Measurements from ENCODE around the gene SNAI3. TPM values are rescaled to one million over a fixed set of nuclear protein-coding genes. Genes with fewer than 3 reads are reported as not detected.

Gene SNAI3
- total RNA-seq, 1 experiment from 2014 or later = 1.4 TPM

DNA sequence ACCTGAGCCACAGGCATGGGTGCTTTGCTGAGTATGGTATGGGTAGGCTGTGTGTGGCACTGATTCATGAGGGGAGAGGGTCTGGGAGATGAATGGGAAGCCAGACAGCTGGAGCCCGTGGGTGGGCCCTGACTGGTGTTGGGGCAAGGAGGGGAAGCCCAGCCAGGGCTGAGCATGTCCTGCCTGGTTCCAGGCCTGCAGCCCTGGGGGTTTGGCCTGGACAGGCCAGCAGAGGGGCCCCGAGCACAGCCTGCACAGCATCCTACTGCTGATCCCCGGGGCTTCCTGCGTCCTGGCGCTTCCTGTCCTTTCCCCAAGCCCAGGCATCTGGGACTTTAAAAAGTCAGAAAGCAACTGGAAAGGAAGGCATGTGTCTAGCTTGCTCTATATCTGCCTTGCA lies 18.8 kb downstream of the SNAI3 start:
- Histone ChIP-seq H3K36me3 (ENCODE audit: insufficient read depth, low read length) (no peaks in the 10 kb centered on the region), H2AFZ (ENCODE audit: low read length) (no peak overlapping the region), H3K9ac (ENCODE audit: low read length) (no peak overlapping the region), H4K20me1 (ENCODE audit: insufficient read depth, low read depth, low read length) (no peaks in the 10 kb centered on the region), H3K79me2 (ENCODE audit: low read length) (peaks cover 13% of the 10 kb centered on the region), H3K4me1 (ENCODE audit: low read length) (peaks cover 20% of the 10 kb centered on the region), H3K9me3 (ENCODE audit: low read length) (no peaks in the 10 kb centered on the region), H3K27me3 (ENCODE audit: low read length) (no peaks in the 10 kb centered on the region), H3K4me2 (ENCODE audit: low read depth, low read length, poor library complexity, severe bottlenecking) (no peak overlapping the region), H3K4me3 (ENCODE audit: low read length) (no peak overlapping the region), H3K9me2 (replicated peaks; ENCODE audit: insufficient read depth, low read length) (no peaks in the 10 kb centered on the region), H3K27ac (ENCODE audit: low read length) (no peak overlapping the region)
- DNase-seq = no peak

DNA sequence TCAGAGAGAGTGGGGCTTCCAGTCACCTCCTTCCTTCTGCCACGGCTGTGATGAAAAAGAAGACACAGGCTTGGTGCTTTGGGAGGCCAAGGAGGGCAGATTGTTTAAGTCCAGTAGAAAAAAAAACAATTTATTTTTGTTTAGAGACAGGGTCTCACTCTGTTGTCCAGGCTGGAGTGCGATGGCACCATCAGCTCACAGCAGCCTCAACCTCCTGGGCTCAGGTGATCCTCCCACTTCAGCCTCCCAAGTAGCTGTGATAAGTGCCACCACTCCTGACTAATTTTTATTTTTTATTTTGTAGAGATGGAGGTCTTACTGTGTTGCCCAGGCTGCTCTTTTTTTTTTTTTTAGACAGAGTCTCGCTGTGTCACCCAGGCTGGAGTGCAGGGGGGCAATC lies 20.7 kb downstream of the SNAI3 start:
- peaks cover 31% of the 10 kb centered on the region for H3K79me2 ChIP-seq (ENCODE audit: low read length)
- H3K4me3 ChIP-seq (ENCODE audit: low read length) = peak overlapping the region; percentile 5; the same call in 1 of the 2 replicates
- H3K9me2 ChIP-seq (replicated peaks; ENCODE audit: insufficient read depth, low read length) = no peaks in the 10 kb centered on the region
- H3K36me3 ChIP-seq (ENCODE audit: insufficient read depth, low read length) = no peaks in the 10 kb centered on the region
- peak overlapping the region; percentile 81 for H3K27ac ChIP-seq (ENCODE audit: low read length)
- H3K9ac ChIP-seq (ENCODE audit: low read length) = peak overlapping the region; percentile 41; the same call in 1 of the 2 replicates
- H3K27me3 ChIP-seq (ENCODE audit: low read length) = no peaks in the 10 kb centered on the region
- peaks cover 33% of the 10 kb centered on the region for H3K4me1 ChIP-seq (ENCODE audit: low read length)
- no peak for DNase-seq
- H4K20me1 ChIP-seq (ENCODE audit: insufficient read depth, low read depth, low read length) = no peaks in the 10 kb centered on the region
- H2AFZ ChIP-seq (ENCODE audit: low read length) = no peak overlapping the region
- H3K4me2 ChIP-seq (ENCODE audit: low read depth, low read length, poor library complexity, severe bottlenecking) = peak overlapping the region; percentile 88
- H3K9me3 ChIP-seq (ENCODE audit: low read length) = no peaks in the 10 kb centered on the region

DNA sequence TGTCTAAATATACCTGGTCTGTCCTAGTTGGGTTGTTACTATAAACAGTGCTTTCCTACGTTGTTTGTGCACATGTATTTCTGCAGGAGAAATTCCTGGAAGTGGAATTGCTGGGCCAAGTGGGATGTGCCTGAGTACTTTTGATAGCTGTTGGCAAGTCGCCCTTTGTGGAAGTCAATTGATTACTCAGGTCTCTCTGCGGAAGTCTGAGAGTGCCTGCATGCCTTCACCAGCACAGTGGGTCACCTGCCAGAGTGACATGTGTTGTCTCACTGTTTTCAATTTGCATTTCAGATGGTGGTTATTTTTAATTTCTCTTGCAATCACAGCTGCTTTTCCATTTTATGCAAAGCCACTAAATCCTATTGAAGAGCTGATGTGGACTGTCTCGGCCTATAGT lies 21.2 kb downstream of the SNAI3 start:
- DNase-seq = peak; percentile 67
- peaks cover 33% of the 10 kb centered on the region for H3K79me2 ChIP-seq (ENCODE audit: low read length)
- peak overlapping the region; percentile 88 for H3K4me2 ChIP-seq (ENCODE audit: low read depth, low read length, poor library complexity, severe bottlenecking)
- H3K27me3 ChIP-seq (ENCODE audit: low read length) = no peaks in the 10 kb centered on the region
- no peaks in the 10 kb centered on the region for H3K9me3 ChIP-seq (ENCODE audit: low read length)
- H3K9me2 ChIP-seq (replicated peaks; ENCODE audit: insufficient read depth, low read length) = no peaks in the 10 kb centered on the region
- no peak overlapping the region for H2AFZ ChIP-seq (ENCODE audit: low read length)
- peak overlapping the region; percentile 5; the same call in 1 of the 2 replicates for H3K4me3 ChIP-seq (ENCODE audit: low read length)
- H3K4me1 ChIP-seq (ENCODE audit: low read length) = peaks cover 33% of the 10 kb centered on the region
- H3K27ac ChIP-seq (ENCODE audit: low read length) = peak overlapping the region; percentile 81
- no peaks in the 10 kb centered on the region for H3K36me3 ChIP-seq (ENCODE audit: insufficient read depth, low read length)
- no peaks in the 10 kb centered on the region for H4K20me1 ChIP-seq (ENCODE audit: insufficient read depth, low read depth, low read length)
- peak overlapping the region; percentile 41 for H3K9ac ChIP-seq (ENCODE audit: low read length)

DNA sequence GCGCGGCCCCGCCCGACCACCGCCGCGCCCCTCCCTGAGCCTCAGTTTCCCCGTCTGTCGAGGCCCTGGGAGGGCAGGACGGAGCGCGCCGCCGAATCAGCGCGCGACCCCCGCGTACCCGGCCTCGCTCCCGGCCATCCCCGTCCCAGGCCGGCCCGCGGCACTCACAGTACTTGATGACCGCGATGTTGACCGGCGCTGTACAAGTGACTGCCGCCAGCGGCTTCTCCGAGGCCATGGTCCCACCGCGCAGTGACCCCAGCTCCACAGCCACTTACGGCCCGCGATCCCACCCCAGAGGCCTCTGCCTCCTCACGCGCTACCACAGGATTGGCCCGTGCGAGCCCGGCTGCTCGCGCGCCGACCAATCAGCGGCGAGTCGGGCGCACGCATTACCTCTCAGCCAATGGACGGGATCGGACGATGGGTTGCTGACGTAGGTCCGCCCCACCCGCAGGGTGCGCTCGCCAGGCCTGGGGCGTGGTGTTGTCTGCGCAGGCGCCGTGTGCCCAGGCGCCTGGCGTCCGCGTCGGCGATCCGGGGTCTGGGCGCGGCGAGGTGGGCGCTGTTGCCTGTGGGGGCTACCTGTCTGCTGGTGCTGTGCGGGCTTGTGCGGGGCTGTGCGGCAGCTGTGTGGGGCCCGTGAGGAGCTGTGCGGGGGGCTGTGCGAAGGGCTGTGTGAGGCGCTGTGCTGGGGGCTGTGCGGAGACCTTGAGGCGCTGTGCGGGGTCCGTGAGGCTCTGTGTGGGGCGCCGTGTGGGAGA lies 23.3 kb downstream of the SNAI3 start, which contains the start of gene MVD:
TSS of gene MVD (minus strand) at position 249 of the 764 bp plus-strand sequence. CDS start at position 238, 11 bp downstream.
- Histone ChIP-seq H3K27ac (ENCODE audit: low read length) (peak within 1 kb of the TSS; percentile 81), H3K4me1 (ENCODE audit: low read length) (peaks cover 33% of the 10 kb centered on the region), H3K27me3 (ENCODE audit: low read length) (no peaks in the 10 kb centered on the region), H3K9ac (ENCODE audit: low read length) (peak within 1 kb of the TSS; percentile 93), H3K9me2 (replicated peaks; ENCODE audit: insufficient read depth, low read length) (no peaks in the 10 kb centered on the region), H3K36me3 (ENCODE audit: insufficient read depth, low read length) (no peaks in the 10 kb centered on the region), H4K20me1 (ENCODE audit: insufficient read depth, low read depth, low read length) (peaks cover 4% of the 10 kb centered on the region; the same call in 1 of the 2 replicates), H3K79me2 (ENCODE audit: low read length) (peaks cover 47% of the 10 kb centered on the region), H2AFZ (ENCODE audit: low read length) (peak within 1 kb of the TSS; percentile 74; the same call in 1 of the 2 replicates), H3K9me3 (ENCODE audit: low read length) (no peaks in the 10 kb centered on the region), H3K4me2 (ENCODE audit: low read depth, low read length, poor library complexity, severe bottlenecking) (peak within 1 kb of the TSS; percentile 88), H3K4me3 (ENCODE audit: low read length) (peak within 1 kb of the TSS; percentile 89)
- DNase-seq = peak; percentile 99

DNA sequence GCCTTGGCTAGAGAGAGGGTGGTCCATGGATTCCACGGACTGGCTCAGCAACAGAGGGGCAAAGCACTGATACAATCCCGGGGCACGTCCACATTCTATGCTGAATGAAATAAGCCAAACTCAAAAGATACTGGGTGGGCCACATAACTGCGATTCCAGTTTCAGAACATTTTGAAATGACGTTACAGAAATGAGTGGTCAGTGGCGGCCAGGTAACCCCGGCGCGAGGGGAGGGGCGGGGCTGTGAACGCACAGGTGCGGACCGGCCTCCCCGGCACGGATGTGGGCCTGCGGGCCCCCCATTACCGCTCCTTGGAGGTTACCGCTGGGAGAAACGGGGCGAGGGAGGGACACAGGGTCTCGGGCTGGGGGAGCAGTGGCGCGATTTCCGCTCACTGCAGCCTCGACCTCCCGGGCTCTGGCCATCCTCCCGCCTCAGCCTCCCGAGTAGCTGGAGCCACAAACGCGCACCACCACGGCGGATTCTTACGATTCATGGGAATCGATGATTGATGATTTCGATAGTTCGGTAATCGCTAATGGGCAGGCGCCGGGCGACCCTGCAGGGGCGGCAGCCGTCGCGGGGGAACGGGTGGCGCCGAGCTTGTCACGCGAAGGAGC lies 24.0 kb downstream of the SNAI3 start:
- peak; percentile 58 for DNase-seq
- peak overlapping the region; percentile 47; the same call in 1 of the 2 replicates for H2AFZ ChIP-seq (ENCODE audit: low read length)
- no peaks in the 10 kb centered on the region for H3K36me3 ChIP-seq (ENCODE audit: insufficient read depth, low read length)
- H3K79me2 ChIP-seq (ENCODE audit: low read length) = peaks cover 47% of the 10 kb centered on the region
- H4K20me1 ChIP-seq (ENCODE audit: insufficient read depth, low read depth, low read length) = peaks cover 4% of the 10 kb centered on the region; the same call in 1 of the 2 replicates
- peaks cover 33% of the 10 kb centered on the region for H3K4me1 ChIP-seq (ENCODE audit: low read length)
- H3K4me2 ChIP-seq (ENCODE audit: low read depth, low read length, poor library complexity, severe bottlenecking) = peak overlapping the region; percentile 83
- H3K9ac ChIP-seq (ENCODE audit: low read length) = peak overlapping the region; percentile 88
- H3K27me3 ChIP-seq (ENCODE audit: low read length) = no peaks in the 10 kb centered on the region
- no peaks in the 10 kb centered on the region for H3K9me3 ChIP-seq (ENCODE audit: low read length)
- H3K9me2 ChIP-seq (replicated peaks; ENCODE audit: insufficient read depth, low read length) = no peaks in the 10 kb centered on the region
- H3K27ac ChIP-seq (ENCODE audit: low read length) = peak overlapping the region; percentile 64
- H3K4me3 ChIP-seq (ENCODE audit: low read length) = peak overlapping the region; percentile 89

DNA sequence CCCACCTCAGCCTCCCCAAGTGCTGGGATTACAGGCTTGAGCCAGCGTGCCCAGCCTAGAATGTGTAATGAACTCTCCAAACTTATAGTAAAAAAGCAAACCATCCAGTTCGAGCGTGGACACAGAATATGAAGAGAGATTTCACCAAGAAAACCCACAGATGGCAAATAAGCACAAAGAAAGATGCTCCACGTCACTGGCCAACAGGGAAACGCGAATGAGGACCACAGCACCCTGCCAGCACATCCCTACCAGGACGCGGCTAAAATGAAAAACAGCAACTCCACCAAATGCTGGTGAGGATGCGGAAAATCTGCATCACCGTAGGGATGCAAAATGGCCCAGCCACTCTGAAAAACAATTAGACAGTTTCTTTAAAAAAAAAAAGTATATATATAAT lies 24.8 kb downstream of the SNAI3 start:
- DNase-seq = no peak
- peak overlapping the region; percentile 53 for H3K9ac ChIP-seq (ENCODE audit: low read length)
- H3K79me2 ChIP-seq (ENCODE audit: low read length) = peaks cover 47% of the 10 kb centered on the region
- H3K4me1 ChIP-seq (ENCODE audit: low read length) = peaks cover 33% of the 10 kb centered on the region
- no peak overlapping the region for H2AFZ ChIP-seq (ENCODE audit: low read length)
- H3K36me3 ChIP-seq (ENCODE audit: insufficient read depth, low read length) = no peaks in the 10 kb centered on the region
- peak overlapping the region; percentile 31 for H3K27ac ChIP-seq (ENCODE audit: low read length)
- no peaks in the 10 kb centered on the region for H3K27me3 ChIP-seq (ENCODE audit: low read length)
- no peaks in the 10 kb centered on the region for H3K9me3 ChIP-seq (ENCODE audit: low read length)
- H3K9me2 ChIP-seq (replicated peaks; ENCODE audit: insufficient read depth, low read length) = no peaks in the 10 kb centered on the region
- H3K4me2 ChIP-seq (ENCODE audit: low read depth, low read length, poor library complexity, severe bottlenecking) = peak overlapping the region; percentile 83
- peak overlapping the region; percentile 42; the same call in 1 of the 2 replicates for H3K4me3 ChIP-seq (ENCODE audit: low read length)
- peaks cover 4% of the 10 kb centered on the region; the same call in 1 of the 2 replicates for H4K20me1 ChIP-seq (ENCODE audit: insufficient read depth, low read depth, low read length)

DNA sequence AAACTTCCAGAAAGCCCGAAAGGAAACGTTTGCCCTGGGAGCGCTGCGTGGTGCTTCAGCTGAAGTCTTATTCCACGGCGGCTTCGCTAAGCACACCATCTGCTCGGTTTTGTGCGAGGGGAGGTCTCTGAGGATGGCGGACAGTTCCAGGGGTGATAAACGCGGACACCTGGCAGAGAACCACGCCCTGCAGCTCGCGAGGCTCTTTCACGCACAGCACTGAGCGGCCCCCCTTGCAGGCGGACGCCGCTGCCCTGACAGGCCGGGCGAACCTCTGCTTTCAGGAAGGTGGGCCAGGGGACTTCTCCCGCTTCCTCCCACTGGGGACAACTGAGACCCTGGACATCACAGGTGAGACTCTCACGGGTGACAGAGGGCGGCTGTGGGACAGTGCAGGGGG lies 27.1 kb downstream of the SNAI3 start:
- no peaks in the 10 kb centered on the region for H3K36me3 ChIP-seq (ENCODE audit: insufficient read depth, low read length)
- DNase-seq = no peak
- H2AFZ ChIP-seq (ENCODE audit: low read length) = no peak overlapping the region
- no peak overlapping the region for H3K27ac ChIP-seq (ENCODE audit: low read length)
- H4K20me1 ChIP-seq (ENCODE audit: insufficient read depth, low read depth, low read length) = peaks cover 4% of the 10 kb centered on the region; the same call in 1 of the 2 replicates
- H3K4me3 ChIP-seq (ENCODE audit: low read length) = no peak overlapping the region
- H3K4me2 ChIP-seq (ENCODE audit: low read depth, low read length, poor library complexity, severe bottlenecking) = no peak overlapping the region
- no peaks in the 10 kb centered on the region for H3K9me2 ChIP-seq (replicated peaks; ENCODE audit: insufficient read depth, low read length)
- H3K4me1 ChIP-seq (ENCODE audit: low read length) = peaks cover 18% of the 10 kb centered on the region
- peaks cover 47% of the 10 kb centered on the region for H3K79me2 ChIP-seq (ENCODE audit: low read length)
- H3K27me3 ChIP-seq (ENCODE audit: low read length) = no peaks in the 10 kb centered on the region
- no peaks in the 10 kb centered on the region for H3K9me3 ChIP-seq (ENCODE audit: low read length)
- no peak overlapping the region for H3K9ac ChIP-seq (ENCODE audit: low read length)

DNA sequence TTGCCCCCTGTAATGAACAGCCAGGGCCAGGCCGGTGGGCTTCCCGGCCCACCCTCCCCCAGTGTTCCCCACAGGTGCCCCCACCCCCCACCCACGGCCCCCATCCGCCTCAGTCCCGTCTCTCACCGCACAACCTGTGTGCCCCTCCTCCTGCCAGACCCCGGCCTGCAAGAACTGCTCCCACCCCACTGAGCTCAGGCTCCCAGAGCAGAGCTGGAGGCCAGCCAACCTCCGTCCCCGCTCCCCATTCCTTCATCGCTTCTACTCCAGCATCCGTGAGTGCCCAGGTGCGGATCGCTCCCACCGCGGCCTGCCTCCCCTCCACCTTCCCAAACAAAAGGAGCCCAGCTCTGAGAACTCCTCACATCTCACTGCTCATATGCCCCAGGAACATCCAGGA lies 27.6 kb downstream of the SNAI3 start:
- H3K27me3 ChIP-seq (ENCODE audit: low read length) = no peaks in the 10 kb centered on the region
- peaks cover 4% of the 10 kb centered on the region; the same call in 1 of the 2 replicates for H4K20me1 ChIP-seq (ENCODE audit: insufficient read depth, low read depth, low read length)
- no peaks in the 10 kb centered on the region for H3K9me3 ChIP-seq (ENCODE audit: low read length)
- no peak overlapping the region for H3K27ac ChIP-seq (ENCODE audit: low read length)
- H3K4me2 ChIP-seq (ENCODE audit: low read depth, low read length, poor library complexity, severe bottlenecking) = no peak overlapping the region
- no peak overlapping the region for H3K9ac ChIP-seq (ENCODE audit: low read length)
- H3K4me3 ChIP-seq (ENCODE audit: low read length) = no peak overlapping the region
- H2AFZ ChIP-seq (ENCODE audit: low read length) = no peak overlapping the region
- no peak for DNase-seq
- peaks cover 13% of the 10 kb centered on the region for H3K4me1 ChIP-seq (ENCODE audit: low read length)
- H3K79me2 ChIP-seq (ENCODE audit: low read length) = peaks cover 42% of the 10 kb centered on the region
- H3K9me2 ChIP-seq (replicated peaks; ENCODE audit: insufficient read depth, low read length) = no peaks in the 10 kb centered on the region
- H3K36me3 ChIP-seq (ENCODE audit: insufficient read depth, low read length) = no peaks in the 10 kb centered on the region

All from Karpas-422 (cell line).